ENCODE measurements around the gene CACTIN.

The CACTIN gene

DNA sequence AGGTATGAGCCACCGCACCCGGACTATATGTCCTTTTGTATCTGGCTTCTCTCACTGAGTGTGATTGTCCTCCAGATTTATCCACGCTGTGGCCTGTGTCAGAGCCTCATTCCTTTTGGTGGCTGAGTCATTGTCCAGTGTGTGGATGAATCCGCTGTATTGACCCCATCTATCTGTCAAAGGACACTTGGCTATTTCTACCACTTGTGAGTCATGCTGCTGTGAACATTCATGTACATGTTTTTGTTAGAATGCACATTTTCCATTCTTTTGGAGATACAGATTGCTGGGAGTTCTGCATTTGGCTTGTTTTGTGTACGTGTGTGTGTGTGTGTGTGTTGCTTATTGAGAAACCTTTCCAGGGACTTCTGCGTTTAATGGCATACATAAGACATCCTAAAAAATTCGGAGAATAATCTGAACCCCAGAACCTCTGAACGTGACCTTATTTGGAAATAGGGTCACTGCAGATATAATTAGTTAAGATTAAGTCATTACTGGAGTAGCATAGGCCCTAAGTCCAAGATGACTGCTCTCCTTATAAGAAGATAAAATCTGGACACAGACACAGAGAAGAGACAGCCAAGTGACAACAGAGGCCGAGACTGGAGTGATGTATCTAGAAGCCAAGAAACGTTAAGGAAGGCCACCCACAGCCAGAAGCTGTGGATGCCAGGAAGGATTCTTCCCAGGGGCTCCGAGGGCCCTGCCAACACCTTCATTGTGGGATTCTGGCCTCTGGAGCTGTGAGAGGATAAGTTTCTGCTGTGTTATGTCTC, 46.2 kb downstream of the CACTIN start:
- H3K36me3 ChIP-seq (ENCODE audit: control insufficient read depth in 2 of 2, insufficient read depth in 2 of 2, low read length in 2 of 2): peaks cover 0 to 1% of the 10 kb centered on the region in 2 donors
- no peak overlapping the region for H3K27ac ChIP-seq (ENCODE audit: low read length)
- peaks cover 14% of the 10 kb centered on the region for H3K4me1 ChIP-seq (ENCODE audit: control insufficient read depth, insufficient read depth, low read length)
- H3K9ac ChIP-seq (ENCODE audit: low read length in 2 of 2): no peak overlapping the region
- no peaks in the 10 kb centered on the region for H3K9me3 ChIP-seq (ENCODE audit: control insufficient read depth in 2 of 2, low read length in 2 of 2)
- H3K4me3 ChIP-seq (ENCODE audit: low read length in 2 of 2): no peak overlapping the region
- peaks cover 2 to 3% of the 10 kb centered on the region in 2 donors for H3K27me3 ChIP-seq (ENCODE audit: control insufficient read depth in 1 of 2, insufficient read depth in 2 of 2, low read length in 2 of 2)

DNA sequence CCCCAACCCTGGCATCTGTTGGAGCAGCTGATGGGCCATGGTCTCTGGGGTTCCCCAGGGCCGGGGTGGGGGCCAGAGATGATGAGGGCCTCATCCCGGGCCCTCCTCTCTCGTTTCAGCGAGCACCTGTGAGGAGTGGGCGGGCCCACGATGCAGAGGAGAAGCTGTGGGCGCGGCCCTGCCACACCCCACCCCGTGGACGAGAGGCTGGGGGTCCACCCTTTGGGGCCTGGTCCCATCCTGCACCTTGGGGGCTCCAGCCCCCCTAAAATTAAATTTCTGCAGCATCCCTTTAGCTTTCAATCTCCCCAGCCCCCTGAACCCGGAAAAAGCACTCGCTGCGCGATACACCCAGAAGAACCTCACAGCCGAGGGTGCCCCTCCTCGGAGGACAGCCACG, 48.2 kb downstream of the CACTIN start:
- no peak overlapping the region for H3K9ac ChIP-seq (ENCODE audit: low read length in 2 of 2)
- no peaks in the 10 kb centered on the region for H3K27me3 ChIP-seq (ENCODE audit: control insufficient read depth in 1 of 2, insufficient read depth in 2 of 2, low read length in 2 of 2)
- H3K4me3 ChIP-seq (ENCODE audit: low read length in 2 of 2): no peak overlapping the region
- no peaks in the 10 kb centered on the region for H3K9me3 ChIP-seq (ENCODE audit: control insufficient read depth in 2 of 2, low read length in 2 of 2)
- H3K27ac ChIP-seq (ENCODE audit: low read length): no peak overlapping the region
- peaks cover 18% of the 10 kb centered on the region for H3K4me1 ChIP-seq (ENCODE audit: control insufficient read depth, insufficient read depth, low read length)
- peaks cover 2 to 3% of the 10 kb centered on the region in 2 donors for H3K36me3 ChIP-seq (ENCODE audit: control insufficient read depth in 2 of 2, insufficient read depth in 2 of 2, low read length in 2 of 2)

DNA sequence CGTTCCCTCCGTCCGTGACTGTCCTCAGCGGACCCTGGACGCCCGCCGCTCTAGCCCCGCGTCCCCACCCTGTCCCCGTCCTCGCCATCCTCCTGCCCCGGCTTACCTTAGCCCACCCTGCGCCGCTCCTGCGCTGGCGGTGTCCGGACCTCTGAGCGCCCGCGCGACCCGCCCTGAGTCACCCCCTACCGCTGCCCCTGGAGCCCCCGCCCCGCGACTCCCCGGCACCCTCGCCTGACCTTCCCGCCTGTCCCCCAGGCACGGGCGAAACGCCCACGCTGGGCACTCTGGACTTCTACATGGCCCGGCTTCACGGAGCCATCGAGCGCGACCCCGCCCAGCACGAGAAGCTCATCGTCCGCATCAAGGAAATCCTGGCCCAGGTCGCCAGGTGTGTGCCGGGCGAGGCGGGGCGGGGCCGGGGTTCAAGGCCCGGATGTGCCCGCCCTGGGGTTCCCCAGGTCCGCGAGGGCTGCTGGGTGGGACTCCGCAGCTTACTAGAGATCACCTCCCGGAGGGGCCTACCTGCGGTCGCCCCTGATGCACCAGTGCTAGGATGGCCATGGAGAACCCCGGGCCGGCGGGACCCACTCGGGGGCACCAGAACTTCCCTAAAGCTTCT, 48.8 kb downstream of the CACTIN start:
- Histone ChIP-seq H3K36me3 (ENCODE audit: control insufficient read depth in 2 of 2, insufficient read depth in 2 of 2, low read length in 2 of 2) (peaks cover 2 to 3% of the 10 kb centered on the region in 2 donors), H3K4me1 (ENCODE audit: control insufficient read depth, insufficient read depth, low read length) (peaks cover 22% of the 10 kb centered on the region), H3K9ac (ENCODE audit: low read length in 2 of 2) (no peak overlapping the region), H3K9me3 (ENCODE audit: control insufficient read depth in 2 of 2, low read length in 2 of 2) (no peaks in the 10 kb centered on the region), H3K4me3 (ENCODE audit: low read length in 2 of 2) (no peak overlapping the region), H3K27ac (ENCODE audit: low read length) (no peak overlapping the region), H3K27me3 (ENCODE audit: control insufficient read depth in 1 of 2, insufficient read depth in 2 of 2, low read length in 2 of 2) (no peaks in the 10 kb centered on the region)

DNA sequence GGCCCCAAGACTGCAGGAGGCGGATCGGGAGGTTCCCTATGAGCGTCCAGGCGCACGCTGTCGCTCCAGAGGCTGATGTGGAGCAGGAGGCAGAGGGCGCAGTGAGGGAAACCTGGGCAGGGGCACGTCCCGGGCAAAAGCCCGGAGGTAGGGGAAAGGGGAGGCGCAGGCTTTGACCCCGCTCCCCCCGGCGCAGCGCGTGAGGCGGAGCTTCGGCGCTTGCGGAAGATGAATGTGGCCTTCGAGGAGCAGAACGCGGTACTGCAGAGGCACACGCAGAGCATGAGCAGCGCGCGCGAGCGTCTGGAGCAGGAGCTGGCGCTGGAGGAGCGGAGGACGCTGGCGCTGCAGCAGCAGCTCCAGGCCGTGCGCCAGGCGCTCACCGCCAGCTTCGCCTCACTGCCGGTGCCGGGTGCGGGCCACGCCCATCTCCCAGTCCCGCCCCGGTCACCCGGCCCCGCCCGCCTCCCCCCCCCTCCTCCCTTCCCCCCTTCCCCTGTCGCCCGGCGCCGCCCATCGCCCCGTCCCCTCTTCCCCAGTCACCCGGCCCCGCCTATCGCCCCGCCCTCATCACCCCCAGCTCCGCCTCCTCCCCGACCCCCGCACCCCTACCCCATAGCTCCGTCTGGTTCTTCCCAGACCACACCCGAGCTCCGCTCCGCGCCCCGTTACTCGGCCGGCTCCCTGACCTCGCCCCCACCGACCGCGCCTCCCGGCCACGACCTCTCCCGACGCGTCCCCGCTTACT, 49.7 kb downstream of the CACTIN start:
- Histone ChIP-seq H3K9me3 (ENCODE audit: control insufficient read depth in 2 of 2, low read length in 2 of 2) (no peaks in the 10 kb centered on the region), H3K4me3 (ENCODE audit: low read length in 2 of 2) (peak overlapping the region; percentile 62 to 71), H3K27ac (ENCODE audit: low read length) (peak overlapping the region; percentile 46), H3K27me3 (ENCODE audit: control insufficient read depth in 1 of 2, insufficient read depth in 2 of 2, low read length in 2 of 2) (no peaks in the 10 kb centered on the region), H3K9ac (ENCODE audit: low read length in 2 of 2) (no peak overlapping the region), H3K4me1 (ENCODE audit: control insufficient read depth, insufficient read depth, low read length) (peaks cover 28% of the 10 kb centered on the region), H3K36me3 (ENCODE audit: control insufficient read depth in 2 of 2, insufficient read depth in 2 of 2, low read length in 2 of 2) (peaks cover 2 to 3% of the 10 kb centered on the region in 2 donors)

DNA sequence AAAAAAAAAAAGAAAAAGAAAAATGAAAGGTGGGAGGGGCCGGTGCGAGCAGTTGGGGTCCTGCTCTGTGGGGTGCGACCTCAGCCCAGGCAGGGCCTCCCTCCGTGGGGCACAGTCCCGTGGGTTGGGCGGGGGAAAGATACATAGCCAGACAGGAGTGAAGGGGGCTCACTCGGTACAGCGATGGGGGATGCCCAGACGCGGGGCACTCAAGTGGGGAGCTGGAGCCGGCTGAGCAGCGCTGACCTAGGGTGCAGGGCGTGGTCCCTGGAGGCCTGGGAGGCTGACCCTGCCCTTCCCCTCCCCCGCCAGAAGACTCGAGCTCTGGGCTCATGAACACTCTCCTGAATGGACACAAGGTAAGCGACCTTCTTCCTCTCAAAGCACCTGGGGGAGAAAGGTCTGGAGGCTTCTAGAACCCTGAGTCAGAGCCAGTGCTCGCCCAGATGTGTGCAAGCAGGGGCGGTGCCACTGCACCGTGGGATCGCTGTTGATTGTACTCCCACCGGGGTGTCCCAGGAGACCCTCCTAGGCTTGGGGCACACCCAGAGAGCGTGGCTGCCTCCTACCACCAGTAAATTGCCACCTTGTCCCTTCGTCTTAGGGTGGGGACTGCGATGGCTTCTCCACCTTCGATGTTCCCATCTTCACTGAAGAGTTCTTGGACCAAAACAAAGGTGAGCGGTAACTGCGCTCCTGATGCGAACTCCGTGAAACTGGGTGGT, 50.5 kb downstream of the CACTIN start:
- Histone ChIP-seq H3K9me3 (ENCODE audit: control insufficient read depth in 2 of 2, low read length in 2 of 2) (no peaks in the 10 kb centered on the region), H3K9ac (ENCODE audit: low read length in 2 of 2) (no peak overlapping the region), H3K27ac (ENCODE audit: low read length) (peak overlapping the region; percentile 46)

DNA sequence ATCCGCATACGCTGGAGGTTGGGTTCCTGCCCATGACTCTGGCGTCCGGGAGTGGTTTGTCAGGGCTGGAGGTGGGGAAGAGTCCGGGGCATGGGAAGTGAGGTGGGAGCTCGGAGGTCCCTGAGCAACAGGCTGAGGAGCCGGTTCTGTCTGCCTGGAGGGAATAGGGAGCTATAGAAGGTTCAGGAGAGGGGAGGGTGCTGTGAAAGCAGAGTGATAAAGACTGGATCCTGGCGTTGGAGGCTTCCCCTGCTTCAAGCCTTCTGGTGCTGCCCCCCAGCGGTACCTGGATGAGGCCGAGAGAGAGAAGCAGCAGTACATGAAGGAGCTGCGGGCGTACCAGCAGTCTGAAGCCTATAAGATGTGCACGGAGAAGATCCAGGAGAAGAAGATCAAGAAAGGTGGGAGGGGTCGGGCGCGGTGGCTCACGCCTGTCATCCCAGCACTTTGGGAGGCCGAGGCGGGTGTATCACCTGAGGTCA, 51.3 kb downstream of the CACTIN start:
- Histone ChIP-seq H3K36me3 (ENCODE audit: control insufficient read depth in 2 of 2, insufficient read depth in 2 of 2, low read length in 2 of 2) (peaks cover 2 to 3% of the 10 kb centered on the region in 2 donors), H3K27ac (ENCODE audit: low read length) (no peak overlapping the region), H3K9me3 (ENCODE audit: control insufficient read depth in 2 of 2, low read length in 2 of 2) (no peaks in the 10 kb centered on the region), H3K9ac (ENCODE audit: low read length in 2 of 2) (no peak overlapping the region), H3K27me3 (ENCODE audit: control insufficient read depth in 1 of 2, insufficient read depth in 2 of 2, low read length in 2 of 2) (no peaks in the 10 kb centered on the region), H3K4me1 (ENCODE audit: control insufficient read depth, insufficient read depth, low read length) (peaks cover 29% of the 10 kb centered on the region), H3K4me3 (ENCODE audit: low read length in 2 of 2) (no peak overlapping the region)

More for the DNA sequence above, 50.5 kb downstream of the CACTIN start:
- Histone ChIP-seq H3K4me1 (ENCODE audit: control insufficient read depth, insufficient read depth, low read length) (peaks cover 29% of the 10 kb centered on the region), H3K36me3 (ENCODE audit: control insufficient read depth in 2 of 2, insufficient read depth in 2 of 2, low read length in 2 of 2) (peaks cover 2 to 3% of the 10 kb centered on the region in 2 donors), H3K27me3 (ENCODE audit: control insufficient read depth in 1 of 2, insufficient read depth in 2 of 2, low read length in 2 of 2) (no peaks in the 10 kb centered on the region), H3K4me3 (ENCODE audit: low read length in 2 of 2) (peak overlapping the region; percentile 62 to 71)

DNA sequence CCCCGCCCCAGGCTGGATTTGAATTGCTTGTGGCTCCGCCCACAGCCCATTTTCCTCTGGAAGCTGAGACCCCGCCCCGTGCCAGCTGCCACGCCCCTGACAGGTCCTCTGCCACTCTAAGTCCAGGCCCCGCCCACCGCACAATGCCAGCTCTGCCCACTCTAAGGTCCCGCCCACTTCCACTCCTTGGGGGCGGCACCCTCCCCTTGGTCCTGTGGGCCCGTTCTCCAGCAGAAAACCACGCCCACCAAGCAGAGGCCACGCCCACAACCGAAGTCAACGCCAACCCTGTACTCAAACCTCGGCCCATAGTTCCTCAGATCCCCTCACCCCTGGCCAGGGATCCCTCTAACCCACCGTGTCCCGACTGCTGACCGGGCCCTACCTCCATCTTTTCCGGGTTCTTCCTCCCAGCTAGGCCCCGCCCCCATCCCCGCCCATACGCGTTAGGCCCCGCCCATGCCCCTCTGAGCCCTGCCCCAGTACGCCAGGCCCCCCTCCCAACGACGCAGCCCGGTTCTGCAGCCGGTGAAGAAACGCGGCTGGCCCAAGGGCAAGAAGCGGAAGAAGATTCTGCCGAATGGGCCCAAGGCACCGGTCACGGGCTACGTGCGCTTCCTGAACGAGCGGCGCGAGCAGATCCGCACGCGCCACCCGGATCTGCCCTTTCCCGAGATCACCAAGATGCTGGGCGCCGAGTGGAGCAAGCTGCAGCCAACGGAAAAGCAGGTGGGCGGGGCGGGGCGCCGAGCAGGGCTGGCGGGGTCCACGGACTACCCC, 52.5 kb downstream of the CACTIN start:
- H3K27me3 ChIP-seq (ENCODE audit: control insufficient read depth in 1 of 2, insufficient read depth in 2 of 2, low read length in 2 of 2): no peaks in the 10 kb centered on the region
- H3K9me3 ChIP-seq (ENCODE audit: control insufficient read depth in 2 of 2, low read length in 2 of 2): no peaks in the 10 kb centered on the region
- peaks cover 29% of the 10 kb centered on the region for H3K4me1 ChIP-seq (ENCODE audit: control insufficient read depth, insufficient read depth, low read length)
- H3K4me3 ChIP-seq (ENCODE audit: low read length in 2 of 2): peak overlapping the region; percentile 65 to 80
- H3K27ac ChIP-seq (ENCODE audit: low read length): no peak overlapping the region
- H3K9ac ChIP-seq (ENCODE audit: low read length in 2 of 2): no peak overlapping the region
- peaks cover 2 to 3% of the 10 kb centered on the region in 2 donors for H3K36me3 ChIP-seq (ENCODE audit: control insufficient read depth in 2 of 2, insufficient read depth in 2 of 2, low read length in 2 of 2)

DNA sequence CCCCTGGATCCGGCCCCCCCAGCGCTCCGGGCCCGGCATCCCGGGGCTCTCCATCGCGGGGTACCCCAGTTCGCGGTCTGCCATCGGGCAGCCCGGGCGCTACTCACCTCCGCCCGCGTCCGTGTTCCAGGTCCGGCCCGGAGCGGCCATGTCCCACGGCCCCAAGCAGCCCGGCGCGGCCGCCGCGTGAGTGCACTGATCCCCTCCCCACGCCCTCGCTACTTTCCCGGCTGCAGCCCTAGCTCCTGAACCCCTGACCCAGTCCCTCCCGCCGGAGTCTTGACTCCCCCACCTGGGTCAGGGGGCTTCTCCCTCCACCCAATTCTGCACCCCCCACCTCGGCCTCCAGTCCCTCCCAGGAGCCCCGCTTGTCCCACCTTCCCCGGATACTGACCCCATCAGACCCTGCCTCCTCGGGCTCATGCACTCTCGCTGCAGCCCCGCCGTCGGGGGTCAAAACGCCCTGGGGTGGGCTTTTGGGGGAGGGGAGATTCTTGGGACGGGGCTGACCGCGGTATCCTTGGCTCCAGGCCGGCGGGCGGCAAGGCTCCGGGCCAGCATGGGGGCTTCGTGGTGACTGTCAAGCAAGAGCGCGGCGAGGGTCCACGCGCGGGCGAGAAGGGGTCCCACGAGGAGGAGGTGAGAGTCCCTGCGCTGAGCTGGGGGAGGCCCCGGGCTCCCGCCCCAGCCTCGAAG, 53.3 kb downstream of the CACTIN start:
- Histone ChIP-seq H3K27ac (ENCODE audit: low read length) (no peak overlapping the region), H3K9me3 (ENCODE audit: control insufficient read depth in 2 of 2, low read length in 2 of 2) (no peaks in the 10 kb centered on the region), H3K9ac (ENCODE audit: low read length in 2 of 2) (peak overlapping the region; percentile 51 to 63), H3K4me1 (ENCODE audit: control insufficient read depth, insufficient read depth, low read length) (peaks cover 29% of the 10 kb centered on the region), H3K36me3 (ENCODE audit: control insufficient read depth in 2 of 2, insufficient read depth in 2 of 2, low read length in 2 of 2) (peaks cover 2 to 3% of the 10 kb centered on the region in 2 donors), H3K4me3 (ENCODE audit: low read length in 2 of 2) (peak overlapping the region; percentile 65 to 80), H3K27me3 (ENCODE audit: control insufficient read depth in 1 of 2, insufficient read depth in 2 of 2, low read length in 2 of 2) (no peaks in the 10 kb centered on the region)

DNA sequence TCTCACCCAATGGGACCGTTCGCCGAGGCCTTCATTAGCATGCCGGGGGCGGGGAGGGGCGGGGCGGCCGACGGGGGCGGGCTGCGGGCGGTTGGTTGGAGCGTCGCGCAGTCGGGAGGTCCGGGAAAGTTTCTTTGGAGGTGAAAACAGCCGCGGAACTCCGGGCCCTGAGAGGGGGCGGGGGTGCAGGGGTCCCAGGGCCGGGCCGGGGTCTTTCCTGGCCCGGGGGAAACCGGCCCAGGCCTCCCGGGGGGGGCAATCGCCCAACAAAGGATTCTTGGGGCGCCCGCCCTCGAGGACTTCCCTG, 53.8 kb downstream of the CACTIN start, which contains the start of gene HMG20B:
Gene HMG20B (plus strand): TSS at position 90 of the 307 bp plus-strand sequence. CDS start 366 bp downstream, outside the sequence.
- Histone ChIP-seq H3K27me3 (ENCODE audit: control insufficient read depth in 1 of 2, insufficient read depth in 2 of 2, low read length in 2 of 2) (no peaks in the 10 kb centered on the region), H3K9ac (ENCODE audit: low read length in 2 of 2) (peak within 1 kb of the TSS; percentile 63 to 72), H3K4me1 (ENCODE audit: control insufficient read depth, insufficient read depth, low read length) (peaks cover 29% of the 10 kb centered on the region), H3K36me3 (ENCODE audit: control insufficient read depth in 2 of 2, insufficient read depth in 2 of 2, low read length in 2 of 2) (peaks cover 2 to 3% of the 10 kb centered on the region in 2 donors), H3K4me3 (ENCODE audit: low read length in 2 of 2) (peak within 1 kb of the TSS; percentile 65 to 84), H3K27ac (ENCODE audit: low read length) (no peak within 1 kb of the TSS), H3K9me3 (ENCODE audit: control insufficient read depth in 2 of 2, low read length in 2 of 2) (no peaks in the 10 kb centered on the region)
